ENCODE data around the gene ZNF789.

The ZNF789 gene

GRCh38 chr7:99453105-99453504 is 19.6 kb upstream of the ZNF789 start:
- Histone ChIP-seq H3K36me3 (ENCODE audit: insufficient read depth, low read length) (peaks cover 89% of the 10 kb centered on the region; the same call in 1 of the 2 replicates), H3K4me2 (ENCODE audit: low read depth, low read length, poor library complexity, severe bottlenecking) (no peak overlapping the region), H3K79me2 (ENCODE audit: insufficient read depth, low read length) (peaks cover 9% of the 10 kb centered on the region; the same call in 1 of the 2 replicates), H3F3A (ENCODE audit: low read depth) (no peaks in the 10 kb centered on the region), H3K9me2 (replicated peaks; ENCODE audit: low read depth, low read length) (no peaks in the 10 kb centered on the region), H3K4me3 (ENCODE audit: low read length, poor library complexity, severe bottlenecking) (no peak overlapping the region), H3K27me3 (ENCODE audit: insufficient read depth, low read length, poor library complexity, severe bottlenecking) (no peaks in the 10 kb centered on the region), H2AFZ (ENCODE audit: low read length) (no peak overlapping the region), H3K9ac (ENCODE audit: low read depth, low read length, poor library complexity, severe bottlenecking) (no peak overlapping the region), H4K20me1 (ENCODE audit: insufficient read depth, low read length, poor library complexity, severe bottlenecking) (peaks cover 12% of the 10 kb centered on the region), H3K9me3 (ENCODE audit: insufficient read depth, low read depth, low read length) (no peaks in the 10 kb centered on the region), H3K4me1 (ENCODE audit: insufficient read depth, low read length, poor library complexity, severe bottlenecking) (no peaks in the 10 kb centered on the region)
- no peak for TF ChIP-seq EZH2phosphoT487 (IDR thresholded peaks at IDR 0.05; ENCODE audit: borderline replicate concordance)
- TF ChIP-seq, protein P1, sequence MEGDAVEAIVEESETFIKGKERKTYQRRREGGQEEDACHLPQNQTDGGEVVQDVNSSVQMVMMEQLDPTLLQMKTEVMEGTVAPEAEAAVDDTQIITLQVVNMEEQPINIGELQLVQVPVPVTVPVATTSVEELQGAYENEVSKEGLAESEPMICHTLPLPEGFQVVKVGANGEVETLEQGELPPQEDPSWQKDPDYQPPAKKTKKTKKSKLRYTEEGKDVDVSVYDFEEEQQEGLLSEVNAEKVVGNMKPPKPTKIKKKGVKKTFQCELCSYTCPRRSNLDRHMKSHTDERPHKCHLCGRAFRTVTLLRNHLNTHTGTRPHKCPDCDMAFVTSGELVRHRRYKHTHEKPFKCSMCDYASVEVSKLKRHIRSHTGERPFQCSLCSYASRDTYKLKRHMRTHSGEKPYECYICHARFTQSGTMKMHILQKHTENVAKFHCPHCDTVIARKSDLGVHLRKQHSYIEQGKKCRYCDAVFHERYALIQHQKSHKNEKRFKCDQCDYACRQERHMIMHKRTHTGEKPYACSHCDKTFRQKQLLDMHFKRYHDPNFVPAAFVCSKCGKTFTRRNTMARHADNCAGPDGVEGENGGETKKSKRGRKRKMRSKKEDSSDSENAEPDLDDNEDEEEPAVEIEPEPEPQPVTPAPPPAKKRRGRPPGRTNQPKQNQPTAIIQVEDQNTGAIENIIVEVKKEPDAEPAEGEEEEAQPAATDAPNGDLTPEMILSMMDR (conservative IDR thresholded peaks at IDR 0.05; ENCODE audit: low read length) = no peak

DNA sequence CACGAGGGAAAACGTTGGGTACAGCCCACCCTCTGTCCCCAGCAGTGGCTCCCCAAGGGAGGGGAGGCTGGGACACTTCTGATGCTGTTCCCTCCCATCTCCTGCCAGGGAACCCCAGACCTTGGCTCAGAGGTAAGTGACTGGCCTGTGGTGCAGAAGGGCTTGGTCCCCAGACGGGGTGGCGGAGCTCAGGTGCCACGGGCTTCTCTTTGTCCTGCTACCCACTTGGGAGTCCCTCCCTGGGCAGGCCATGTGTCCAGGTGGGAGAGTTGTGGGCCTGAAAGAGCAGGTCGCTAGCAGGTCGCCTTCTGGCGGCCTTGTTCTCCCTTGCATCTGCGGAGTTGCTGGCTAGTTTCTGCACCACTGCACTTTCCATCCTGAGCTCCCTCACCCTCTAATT is 16.8 kb upstream of the ZNF789 start:
- Histone ChIP-seq H3K9me3 (ENCODE audit: insufficient read depth, low read depth, low read length) (no peaks in the 10 kb centered on the region), H3K79me2 (ENCODE audit: insufficient read depth, low read length) (peaks cover 36% of the 10 kb centered on the region), H4K20me1 (ENCODE audit: insufficient read depth, low read length, poor library complexity, severe bottlenecking) (peaks cover 36% of the 10 kb centered on the region), H2AFZ (ENCODE audit: low read length) (no peak overlapping the region), H3K4me2 (ENCODE audit: low read depth, low read length, poor library complexity, severe bottlenecking) (no peak overlapping the region), H3K9me2 (replicated peaks; ENCODE audit: low read depth, low read length) (no peaks in the 10 kb centered on the region), H3K27me3 (ENCODE audit: insufficient read depth, low read length, poor library complexity, severe bottlenecking) (no peaks in the 10 kb centered on the region), H3F3A (ENCODE audit: low read depth) (no peaks in the 10 kb centered on the region), H3K4me3 (ENCODE audit: low read length, poor library complexity, severe bottlenecking) (no peak overlapping the region), H3K4me1 (ENCODE audit: insufficient read depth, low read length, poor library complexity, severe bottlenecking) (peaks cover under 1% of the 10 kb centered on the region), H3K36me3 (ENCODE audit: insufficient read depth, low read length) (peaks cover 75% of the 10 kb centered on the region), H3K9ac (ENCODE audit: low read depth, low read length, poor library complexity, severe bottlenecking) (no peak overlapping the region)
- TF ChIP-seq EZH2phosphoT487 (IDR thresholded peaks at IDR 0.05; ENCODE audit: borderline replicate concordance) = no peak
- TF ChIP-seq, protein P1 (conservative IDR thresholded peaks at IDR 0.05; ENCODE audit: low read length) = no peak

- Histone ChIP-seq H3K9me3 (ENCODE audit: insufficient read depth, low read depth, low read length) (no peaks in the 10 kb centered on the region), H3K27me3 (ENCODE audit: insufficient read depth, low read length, poor library complexity, severe bottlenecking) (no peaks in the 10 kb centered on the region), H4K20me1 (ENCODE audit: insufficient read depth, low read length, poor library complexity, severe bottlenecking) (peaks cover 40% of the 10 kb centered on the region), H3K4me1 (ENCODE audit: insufficient read depth, low read length, poor library complexity, severe bottlenecking) (peaks cover 5% of the 10 kb centered on the region), H3K4me2 (ENCODE audit: low read depth, low read length, poor library complexity, severe bottlenecking) (no peak overlapping the region), H3F3A (ENCODE audit: low read depth) (no peaks in the 10 kb centered on the region), H2AFZ (ENCODE audit: low read length) (no peak overlapping the region), H3K36me3 (ENCODE audit: insufficient read depth, low read length) (peaks cover 72% of the 10 kb centered on the region), H3K79me2 (ENCODE audit: insufficient read depth, low read length) (peaks cover 40% of the 10 kb centered on the region), H3K9me2 (replicated peaks; ENCODE audit: low read depth, low read length) (no peaks in the 10 kb centered on the region), H3K9ac (ENCODE audit: low read depth, low read length, poor library complexity, severe bottlenecking) (no peak overlapping the region), H3K4me3 (ENCODE audit: low read length, poor library complexity, severe bottlenecking) (no peak overlapping the region)
- no peak for TF ChIP-seq EZH2phosphoT487 (IDR thresholded peaks at IDR 0.05; ENCODE audit: borderline replicate concordance)
- TF ChIP-seq, protein P1 (conservative IDR thresholded peaks at IDR 0.05; ENCODE audit: low read length) = no peak
These were observed 16.4 kb upstream of the ZNF789 start for GRCh38 chr7:99456288-99456687.

Data from Loucy (cell line).